Activated CD4-positive, alpha-beta T cell treated with anti-CD3 and anti-CD28 coated beads, Interleukin-2, amount 50 U/mL, for 16 hours (primary cell): ENCODE data around the gene ZKSCAN8.
A peak's percentile ranks its signal among the peaks of the same experiment; 100 is the strongest.

ENCODE experiments used
- DNase-seq: peaks from one replicate; pipeline ENCODE4 v3.0.0-alpha.2; 2020

Gene ZKSCAN8

GRCh38 chr6:28207510-28208110 is 65.9 kb downstream of the ZKSCAN8 start:
- peak; percentile 38 for DNase-seq

- no peak for DNase-seq
These were observed 66.5 kb downstream of the ZKSCAN8 start for GRCh38 chr6:28208111-28208659.
